Activated CD4-positive, alpha-beta T cell treated with anti-CD3 and anti-CD28 coated beads for 4 hours (primary cell): ENCODE data around the gene HSD3B7.
"Not testable (repeated sequence)": the region's sequence is repeated elsewhere in the genome, so short reads cannot be mapped to it uniquely, and the experiment has no call there.

Source experiments
- DNase-seq, 2 donors: peaks; one replicate each; pipeline ENCODE4 v3.0.0-alpha.2; 2020

Gene HSD3B7

DNA sequence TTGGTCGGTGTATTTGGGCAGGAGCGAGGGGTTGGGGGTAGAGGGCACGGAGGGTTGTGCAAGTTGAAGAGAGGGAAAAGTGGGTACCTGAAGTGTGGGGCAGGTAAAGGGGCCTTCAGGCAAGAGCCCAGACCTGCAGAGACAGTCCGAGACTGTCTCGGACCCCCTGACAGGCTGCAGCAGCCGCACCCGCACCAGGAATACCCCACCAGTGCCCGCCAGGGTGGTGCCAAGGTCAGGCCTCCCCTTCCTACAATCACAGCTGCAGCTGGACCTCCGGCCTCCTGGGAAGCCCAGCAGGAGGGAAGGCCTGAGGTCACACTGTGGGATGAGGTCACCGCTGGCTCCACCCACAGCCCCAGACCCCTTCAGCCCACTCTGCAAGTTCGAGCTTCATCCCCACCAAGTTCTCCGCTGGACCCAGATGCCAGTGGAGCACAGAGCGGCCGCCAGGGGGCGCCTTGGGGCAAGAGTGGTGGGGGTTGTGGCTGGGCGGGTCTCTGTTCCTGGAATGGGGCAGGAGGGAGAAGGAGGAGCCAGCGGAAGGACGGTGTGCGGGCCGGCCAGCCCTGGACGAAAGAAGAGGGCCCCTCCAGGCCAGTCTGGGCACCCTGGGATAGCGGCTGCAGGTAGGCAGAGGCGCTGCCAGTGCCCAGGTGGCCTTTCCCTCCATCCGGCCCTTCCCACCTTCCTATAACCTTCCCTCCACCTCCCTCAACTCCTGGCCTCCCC is at the start of gene HSD3B7:
Gene HSD3B7 (plus strand): TSS at position 539 of the 732 bp plus-strand sequence. CDS start 452 bp downstream, outside the sequence.
- DNase-seq, result peak; percentile 77 to 84

DNA sequence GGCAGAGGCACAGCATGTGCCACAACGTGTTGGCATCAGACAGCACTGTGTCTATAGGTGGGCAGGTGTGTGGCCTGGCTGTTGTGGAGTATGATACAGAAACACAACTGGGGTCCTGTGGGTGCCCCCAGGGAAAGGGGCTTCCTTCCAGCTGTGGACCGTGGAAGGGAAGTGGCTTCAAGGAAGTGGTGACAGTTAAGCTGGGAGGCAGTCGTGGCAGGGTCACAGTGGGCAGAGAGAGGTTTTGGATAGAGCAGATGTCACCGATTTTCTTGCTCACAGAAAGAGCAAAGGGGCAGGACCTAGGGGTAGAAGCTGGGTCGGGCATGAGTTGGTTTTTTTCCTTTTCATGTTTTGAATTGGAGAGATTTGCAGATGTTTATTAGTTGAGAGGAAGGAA is 47.3 kb upstream of the HSD3B7 start:
- DNase-seq, result no peak

DNA sequence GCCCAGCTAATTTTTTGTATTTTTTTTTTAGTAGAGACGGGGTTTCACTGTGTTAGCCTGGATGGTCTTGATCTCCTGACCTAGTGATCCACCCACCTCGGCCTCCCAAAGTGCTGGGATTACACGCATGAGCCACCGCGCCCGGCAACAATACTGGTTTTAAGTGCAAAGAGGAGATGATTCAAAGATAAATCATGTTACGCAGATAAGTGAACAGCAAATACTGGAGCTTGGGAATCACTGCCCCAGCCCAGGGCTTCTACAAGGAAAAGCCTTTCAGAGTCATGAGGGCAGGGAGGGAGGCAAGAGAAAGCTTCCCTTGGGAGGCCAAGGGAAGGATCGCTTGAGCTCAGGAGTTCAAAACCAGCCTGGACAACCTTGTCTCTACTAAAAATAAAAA is 45.4 kb upstream of the HSD3B7 start:
- DNase-seq, result not testable (repeated sequence)

DNA sequence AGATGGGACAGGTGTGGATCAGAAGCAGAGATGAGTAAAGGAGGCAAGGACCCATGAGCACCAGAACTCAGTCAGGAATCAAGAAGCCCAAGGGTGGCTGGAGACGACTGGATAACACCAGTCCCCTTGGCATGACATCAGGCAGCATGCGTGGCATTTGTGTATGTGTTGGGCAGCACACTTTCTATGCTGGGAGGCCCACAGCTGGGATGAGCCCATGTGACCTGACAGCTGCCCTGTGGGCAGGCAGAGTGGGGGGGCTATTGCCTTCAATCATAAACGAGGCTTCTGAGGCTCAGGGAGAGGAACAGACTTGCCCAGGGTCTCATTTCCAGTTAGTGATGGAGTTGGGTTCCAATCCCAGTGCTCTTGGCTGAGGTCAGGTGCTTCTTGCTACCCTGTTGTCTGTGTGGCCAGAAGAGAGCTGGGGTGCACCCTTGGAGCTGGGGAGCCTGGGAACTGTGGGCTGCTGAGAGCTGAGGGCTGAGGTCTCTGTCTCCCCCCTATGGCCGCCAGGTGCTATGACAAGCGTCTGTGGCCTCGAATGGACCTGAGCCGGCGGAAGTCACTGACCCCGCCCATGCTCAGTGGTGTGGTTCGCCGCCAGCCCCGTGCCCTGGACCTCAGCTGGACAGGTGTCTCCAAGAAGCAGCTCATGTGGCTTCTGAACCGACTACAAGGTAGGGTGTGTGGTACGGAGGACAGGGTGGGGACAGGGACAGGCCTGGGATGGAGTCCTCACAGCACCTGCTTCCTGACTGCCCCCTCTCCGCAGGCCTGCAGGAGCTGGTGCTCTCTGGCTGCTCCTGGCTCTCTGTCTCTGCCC is 43.2 kb upstream of the HSD3B7 start:
- DNase-seq, result peak; percentile 57 to 59

DNA sequence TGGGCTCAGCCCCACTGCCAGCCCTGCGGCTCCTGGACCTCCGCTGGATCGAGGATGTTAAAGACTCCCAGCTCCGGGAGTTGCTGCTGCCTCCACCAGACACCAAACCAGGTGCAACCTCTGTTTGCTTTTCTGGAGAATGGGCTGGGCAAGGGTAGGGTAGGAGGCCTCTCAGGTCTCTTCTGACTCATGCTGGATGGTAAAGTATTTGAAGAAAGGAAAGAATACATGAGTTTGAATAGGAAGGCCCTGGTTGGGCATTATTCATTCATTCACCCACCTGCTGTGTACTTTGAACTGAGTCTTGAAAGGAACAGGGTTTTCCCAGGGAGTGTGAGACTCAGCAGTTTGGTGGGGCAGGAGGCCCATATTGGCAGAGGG is 42.6 kb upstream of the HSD3B7 start:
- no peak for DNase-seq

GRCh38 chr16:30944352-30944751 is 40.7 kb upstream of the HSD3B7 start:
- no peak for DNase-seq

DNA sequence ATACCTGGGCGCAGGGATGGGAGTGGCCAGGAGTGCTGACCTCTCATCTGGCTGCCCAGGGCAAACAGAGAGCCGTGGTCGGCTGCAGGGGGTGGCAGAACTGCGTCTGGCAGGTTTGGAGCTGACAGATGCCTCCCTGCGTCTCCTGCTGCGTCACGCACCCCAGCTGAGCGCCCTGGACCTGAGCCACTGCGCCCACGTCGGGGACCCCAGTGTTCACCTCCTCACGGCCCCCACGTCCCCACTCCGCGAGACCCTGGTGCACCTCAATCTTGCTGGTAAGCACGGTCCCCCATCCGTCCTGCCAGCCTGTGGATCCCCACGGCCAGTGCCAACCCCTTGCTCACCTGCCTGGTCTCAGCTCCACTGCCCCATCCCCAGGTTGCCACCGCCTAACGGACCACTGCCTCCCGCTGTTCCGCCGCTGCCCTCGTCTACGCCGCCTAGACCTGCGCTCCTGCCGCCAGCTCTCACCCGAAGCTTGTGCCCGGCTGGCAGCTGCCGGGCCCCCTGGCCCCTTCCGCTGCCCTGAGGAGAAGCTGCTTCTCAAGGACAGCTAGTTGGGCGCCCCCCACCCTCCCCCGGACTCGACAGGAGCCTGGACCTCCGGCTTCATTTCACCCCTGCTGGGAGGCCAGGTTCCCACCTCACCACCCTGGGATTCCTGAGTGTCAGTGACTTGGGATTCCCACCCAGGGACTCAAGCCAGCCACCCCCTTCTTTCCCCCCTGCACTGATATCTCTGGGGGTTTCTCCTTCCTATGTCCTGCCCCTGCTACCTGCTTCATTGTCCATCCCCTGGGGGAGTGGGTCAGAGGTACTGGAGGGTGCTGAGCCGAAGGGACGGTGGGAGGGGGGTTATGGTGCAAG is 38.1 kb upstream of the HSD3B7 start:
- no peak for DNase-seq

- no peak for DNase-seq
Measured at GRCh38 chr16:30947541-30947858, 37.5 kb upstream of the HSD3B7 start.

DNA sequence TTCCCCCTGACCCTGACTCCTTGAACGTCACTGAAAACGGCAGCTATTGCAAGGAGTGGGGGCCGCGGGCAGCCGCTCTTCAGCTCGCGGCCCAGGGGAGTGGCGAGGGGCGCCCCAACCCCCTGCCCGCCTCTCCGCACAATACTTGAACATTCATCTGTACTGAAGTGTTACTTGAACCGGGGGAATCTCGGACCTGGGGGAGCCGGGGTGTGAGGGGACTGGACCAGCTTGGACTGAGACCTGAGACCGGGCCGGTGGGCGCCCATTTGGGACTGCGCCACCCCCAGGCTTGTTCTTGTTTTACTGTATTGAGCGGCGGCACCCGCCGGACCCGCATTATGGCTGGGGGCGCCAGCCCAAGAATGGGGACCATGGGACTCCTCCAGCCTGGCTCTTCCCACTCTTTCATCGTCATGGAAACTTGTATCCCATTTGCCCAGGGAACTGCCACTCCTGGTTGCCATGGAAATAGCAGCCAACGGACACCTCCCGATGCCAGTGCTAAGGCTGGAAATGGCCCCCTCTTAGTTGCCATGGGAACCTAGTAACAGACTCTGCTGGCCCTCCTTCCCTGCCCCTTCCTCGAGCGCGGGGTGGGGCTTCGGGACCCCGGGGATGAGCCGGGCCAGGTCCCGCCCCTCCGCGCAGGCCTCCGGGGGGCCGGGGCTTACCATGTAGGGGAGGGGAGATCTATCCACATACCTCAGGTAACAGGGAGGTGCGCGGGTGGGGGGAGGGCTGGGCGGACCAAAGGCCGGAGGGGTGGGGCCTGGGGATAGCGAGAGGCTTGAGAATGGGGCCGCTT is 36.9 kb upstream of the HSD3B7 start:
- no peak for DNase-seq

DNA sequence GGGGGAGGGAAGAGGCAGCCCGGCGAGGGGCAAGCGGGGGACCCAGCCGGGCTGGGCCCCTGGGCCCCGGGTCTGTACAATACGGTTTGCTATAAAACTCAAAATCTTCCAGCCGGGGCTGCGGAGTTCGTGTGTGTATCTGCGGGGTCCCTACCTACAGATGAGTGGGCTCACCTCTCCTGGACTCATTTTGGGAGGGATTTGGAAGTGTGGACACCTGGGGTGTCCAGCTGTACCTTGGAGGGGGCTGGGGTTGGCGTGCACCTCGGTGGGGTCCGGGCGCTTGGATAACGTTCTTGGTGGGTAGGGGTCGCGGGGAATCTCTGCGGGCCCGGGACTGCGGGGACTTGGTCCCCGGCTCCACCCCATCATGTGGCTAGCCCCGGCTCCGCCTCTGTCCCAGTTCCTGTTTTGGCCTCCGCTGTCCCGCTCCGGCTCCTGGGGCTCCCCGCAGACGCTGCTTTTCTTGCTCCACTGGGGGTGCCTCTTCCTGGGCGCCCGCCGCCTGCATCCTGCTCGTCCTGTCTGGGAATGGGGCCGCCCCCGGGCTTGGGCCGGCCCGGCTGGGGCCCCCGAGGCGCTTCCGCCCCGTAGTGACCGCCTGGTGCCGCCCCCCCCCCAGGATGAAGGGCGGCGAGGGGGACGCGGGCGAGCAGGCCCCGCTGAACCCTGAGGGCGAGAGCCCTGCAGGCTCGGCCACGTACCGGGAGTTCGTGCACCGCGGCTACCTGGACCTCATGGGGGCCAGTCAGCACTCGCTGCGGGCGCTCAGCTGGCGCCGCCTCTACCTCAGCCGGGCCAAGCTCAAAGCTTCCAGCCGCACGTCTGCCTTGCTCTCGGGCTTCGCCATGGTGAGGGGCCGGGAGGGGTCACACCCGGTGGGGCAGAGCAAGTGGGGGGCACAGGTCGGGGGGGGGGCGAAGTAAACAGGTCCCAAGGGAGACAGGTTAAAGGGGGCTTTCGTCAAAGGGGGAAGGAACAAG is 36.0 kb upstream of the HSD3B7 start, which contains the start of gene ORAI3:
Gene ORAI3 (plus strand): TSS at position 402 of the 983 bp plus-strand sequence. CDS start 222 bp downstream, at position 624.
- peak in 1 of 2 donors; percentile 19 for DNase-seq

GRCh38 chr16:30949650-30950515 is 35.1 kb upstream of the HSD3B7 start:
- peak in 1 of 2 donors; percentile 28 for DNase-seq

GRCh38 chr16:30950516-30951065 is 34.4 kb upstream of the HSD3B7 start:
- DNase-seq, result no peak

GRCh38 chr16:30951193-30951592 is 33.8 kb upstream of the HSD3B7 start:
- no peak for DNase-seq

DNA sequence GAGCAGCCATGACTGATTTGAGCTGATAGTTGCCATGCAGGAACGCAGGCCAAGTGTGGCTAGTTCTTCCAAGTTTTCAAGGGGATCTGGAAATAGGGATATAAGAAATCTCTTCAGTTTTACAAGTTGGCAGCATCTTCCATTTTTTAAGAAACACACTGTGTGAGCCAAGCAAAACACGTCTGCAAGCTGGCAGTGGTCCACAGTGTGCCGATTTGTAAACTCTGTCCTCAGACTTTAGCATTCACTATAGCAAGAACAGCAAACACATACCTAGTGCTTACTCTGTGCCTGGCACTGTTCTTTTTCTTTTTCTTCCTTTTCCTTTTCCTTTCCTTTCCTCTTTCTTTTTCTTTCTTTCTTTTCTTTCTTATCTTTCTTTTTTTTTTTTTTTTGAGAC is 33.3 kb upstream of the HSD3B7 start:
- DNase-seq, result no peak

- no peak for DNase-seq
Measured at GRCh38 chr16:30953111-30953510, 31.9 kb upstream of the HSD3B7 start.

DNA sequence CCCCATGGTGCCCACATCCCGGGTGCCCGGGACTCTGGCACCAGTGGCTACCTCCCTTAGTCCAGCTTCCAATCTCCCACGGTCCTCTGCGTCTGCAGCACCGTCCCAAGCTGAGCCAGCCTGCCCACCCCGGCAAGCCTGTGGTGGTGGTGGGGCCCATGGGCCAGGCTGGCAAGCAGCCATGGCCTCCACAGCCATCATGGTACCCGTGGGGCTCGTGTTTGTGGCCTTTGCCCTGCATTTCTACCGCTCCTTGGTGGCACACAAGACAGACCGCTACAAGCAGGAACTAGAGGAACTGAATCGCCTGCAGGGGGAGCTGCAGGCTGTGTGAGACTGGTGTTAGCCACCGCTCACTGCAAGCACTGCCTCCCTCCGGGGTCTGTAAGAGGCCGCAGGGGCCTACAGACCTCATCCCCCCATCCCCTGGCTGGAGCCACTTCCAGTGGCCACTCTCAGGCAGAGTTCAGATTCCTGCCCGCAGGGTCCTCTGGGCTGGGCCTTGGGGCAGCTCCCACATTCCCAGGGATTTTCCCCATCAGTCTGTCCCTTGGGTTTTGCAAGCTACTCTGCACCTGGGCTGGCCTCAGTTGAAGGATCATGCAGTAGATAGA is 31.4 kb upstream of the HSD3B7 start:
- DNase-seq, result peak; percentile 51 to 59

GRCh38 chr16:30954993-30955392 is 30.0 kb upstream of the HSD3B7 start:
- no peak for DNase-seq

- DNase-seq, result peak; percentile 92 to 94
Measured at GRCh38 chr16:30956601-30957455, 28.2 kb upstream of the HSD3B7 start.
